A549 (cell line): ENCODE results near the gene PPP2R3B.
"Not testable (repeated sequence)": the region's sequence is repeated elsewhere in the genome, so short reads cannot be mapped to it uniquely, and the experiment has no call there.

Experiments
- CTCF ChIP-seq: fragments of >200 bp; sonication (Bioruptor Twin); formaldehyde crosslinking; IDR thresholded peaks from 3 replicates; pipeline ENCODE4 v1.5.1; 2016
- MAFK ChIP-seq: fragments of 450-650 bp; IDR thresholded peaks from 2 replicates; pipeline ENCODE4 v1.6.1; 2014; ENCODE audit not compliant: partially characterized antibody
- PHF8 ChIP-seq: fragments of 200-600 bp; sonication (generic); IDR thresholded peaks from 2 replicates; pipeline ENCODE4 v1.6.1; 2016; ENCODE audit warnings: low read depth, mild to moderate bottlenecking, antibody characterized with exemption, moderate library complexity, borderline replicate concordance
- POLR2A ChIP-seq: IDR thresholded peaks from 2 replicates; pipeline ENCODE4 v1.6.1; 2012; ENCODE audit warnings: mild to moderate bottlenecking, low read length
- RAD21 ChIP-seq, 2 experiments: fragments of >200 bp in 1 of 2; sonication (Bioruptor Twin) in 1 of 2; formaldehyde crosslinking in 1 of 2; IDR thresholded peaks in 1 of 2; conservative IDR thresholded peaks in 1 of 2; 2 replicates in 1 of 2; 3 replicates in 1 of 2; pipeline ENCODE4 v1.6.1; 2012 to 2018; ENCODE audit warnings: inconsistent platforms in 1 of 2
- SMC3 ChIP-seq: fragments of >200 bp; sonication (Bioruptor Twin); formaldehyde crosslinking; IDR thresholded peaks from 3 replicates; pipeline ENCODE4 v1.6.1; 2018; ENCODE audit warnings: inconsistent platforms
- ZFP36 ChIP-seq: fragments of 450-650 bp; IDR thresholded peaks from 2 replicates; pipeline ENCODE4 v1.6.1; 2014; ENCODE audit warnings: borderline replicate concordance; ENCODE audit not compliant: partially characterized antibody

GRCh38 chrX:306614-307251, 80.0 kb downstream of the PPP2R3B start:
- not testable (repeated sequence) for TF ChIP-seq SMC3; ZFP36; CTCF; PHF8; RAD21 (conservative IDR thresholded peaks at IDR 0.05 in 1 of 2, IDR thresholded peaks at IDR 0.05 in 1 of 2); POLR2A; MAFK
